Endothelial cell of umbilical vein (primary cell): ENCODE data around the gene TMF1. TPM values are rescaled to one million over a fixed set of nuclear protein-coding genes. Genes with fewer than 3 reads are reported as not detected.

Experiments used
- BruUV-seq: library from RNA; stranded (reverse); fragments of 400-500 nt; replicated peaks from 2 replicates; lab custom pipeline; 2021; lab: Mats Ljungman, UMichigan
- CTCF ChIA-PET: fragments of 300-600, 350-600 bp; sonication (Branson Sonifier 250); formaldehyde crosslinking; loops from one replicate; lab custom pipeline; 2021; ENCODE audit warnings: antibody characterized with exemption, inconsistent platforms; lab: Charles Lee
- POLR2A ChIA-PET: fragments of 300-600, 350-600 bp; sonication (Branson Sonifier 250); formaldehyde crosslinking; loops from one replicate; lab custom pipeline; 2021; ENCODE audit warnings: antibody characterized with exemption, inconsistent platforms; lab: Charles Lee
- DNase-seq: peaks from one replicate; pipeline ENCODE4 v3.0.0-alpha.2; 2011; ENCODE audit warnings: low read depth, low spot score
- FAIRE-seq: peaks from 2 replicates; lab custom pipeline; 2011; peaks lifted over from hg19 to GRCh38; lab: Jason Lieb, UNC
- H2AFZ ChIP-seq: 2 replicates; pipeline ENCODE4 v1.6.0; 2012; ENCODE audit warnings: low read depth, low read length, control low read depth, inconsistent platforms
- H3K27ac ChIP-seq: 2 replicates; pipeline ENCODE4 v1.5.1; 2011; ENCODE audit warnings: low read depth, mild to moderate bottlenecking, control low read depth, low read length, moderate library complexity; ENCODE audit not compliant: insufficient read depth
- H3K27me3 ChIP-seq, 2 experiments: 2 replicates each; pipeline versions ENCODE4 v1.6.0 to v1.6.1; 2011; ENCODE audit warnings: low read length in 2 of 2, mixed read lengths in 1 of 2; ENCODE audit not compliant: control insufficient read depth in 2 of 2, insufficient read depth in 2 of 2
- H3K36me3 ChIP-seq, 2 experiments: 2 replicates in 1 of 2; 3 replicates in 1 of 2; pipeline ENCODE4 v1.5.1; 2011; ENCODE audit warnings: low read length in 2 of 2, mild to moderate bottlenecking in 1 of 2, moderate library complexity in 1 of 2; ENCODE audit not compliant: control insufficient read depth in 2 of 2, insufficient read depth in 2 of 2; ENCODE audit errors: extremely low read depth in 1 of 2
- H3K4me1 ChIP-seq: 3 replicates; pipeline ENCODE4 v1.5.1; 2011; ENCODE audit warnings: mild to moderate bottlenecking, low read length; ENCODE audit not compliant: control insufficient read depth, insufficient read depth; ENCODE audit errors: extremely low read depth
- H3K4me2 ChIP-seq: 2 replicates; pipeline ENCODE4 v1.6.1; 2011; ENCODE audit warnings: low read length, control low read depth, mixed read lengths; ENCODE audit not compliant: insufficient read depth
- H3K4me3 ChIP-seq, 3 experiments: fragments of 200-600 bp in 1 of 3; sonication (generic), shearing (Covaris generic) in 1 of 3; replicated peaks in 1 of 3; 2 replicates each; pipeline ENCODE4 v1.5.1; 2011 to 2016; ENCODE audit warnings: control low read depth in 3 of 3, low read length in 3 of 3, mild to moderate bottlenecking in 2 of 3, inconsistent platforms in 1 of 3, low read depth in 1 of 3, moderate library complexity in 1 of 3; ENCODE audit not compliant: insufficient read depth in 1 of 3
- H3K79me2 ChIP-seq: 2 replicates; pipeline ENCODE4 v1.6.0; 2012; ENCODE audit warnings: low read length, inconsistent platforms; ENCODE audit not compliant: control insufficient read depth, insufficient read depth
- H3K9ac ChIP-seq: replicated peaks from 2 replicates; pipeline ENCODE3; 2011; ENCODE audit warnings: low read length, control low read depth; ENCODE audit not compliant: insufficient read depth; ENCODE audit errors: extremely low read depth
- H3K9me1 ChIP-seq: replicated peaks from 3 replicates; pipeline ENCODE4 v1.6.0; 2011; ENCODE audit warnings: mild to moderate bottlenecking, low read length; ENCODE audit not compliant: control insufficient read depth, insufficient read depth; ENCODE audit errors: extremely low read depth
- H3K9me3 ChIP-seq: replicated peaks from 2 replicates; pipeline ENCODE4 v1.5.1; 2012; ENCODE audit warnings: low read length, inconsistent platforms; ENCODE audit not compliant: control insufficient read depth, insufficient read depth
- H4K20me1 ChIP-seq: replicated peaks from 2 replicates; pipeline ENCODE3; 2011; ENCODE audit warnings: mild to moderate bottlenecking, low read length; ENCODE audit not compliant: control insufficient read depth, insufficient read depth; ENCODE audit errors: extremely low read depth
- CTCF ChIP-seq, 2 donors: IDR thresholded peaks; 1 replicate in 1 of 2; 2 replicates in 1 of 2; pipeline ENCODE4 v1.5.1; 2011; ENCODE audit warnings: low read length in 2 of 2, mild to moderate bottlenecking in 2 of 2, moderate library complexity in 2 of 2, control low read depth in 1 of 2, inconsistent platforms in 1 of 2, low read depth in 1 of 2; ENCODE audit not compliant: insufficient read depth in 1 of 2; ENCODE audit errors: extremely low read depth in 1 of 2
- GATA2 ChIP-seq: IDR thresholded peaks from 2 replicates; pipeline ENCODE4 v1.7.0; 2011; ENCODE audit warnings: low read depth, mild to moderate bottlenecking, moderate library complexity, mixed read lengths, low read length; ENCODE audit not compliant: insufficient read length, insufficient read depth
- JUN ChIP-seq: IDR thresholded peaks from 2 replicates; pipeline ENCODE4 v1.6.1; 2011; ENCODE audit warnings: borderline replicate concordance, low read depth; ENCODE audit not compliant: insufficient read length, insufficient read depth
- POLR2A ChIP-seq: IDR thresholded peaks from 2 replicates; pipeline ENCODE4 v1.6.1; 2012; ENCODE audit warnings: low read depth, mild to moderate bottlenecking, control low read depth, low read length
- dilution Hi-C: fragments of 300-500 bp; cut with MboI; formaldehyde crosslinking; loops from one replicate; pipeline ENCODE4 v1.15.0; 2019; ENCODE audit warnings: low sequenced_read_pairs; ENCODE audit not compliant: extremely low pct_ligation_motif_present
- intact Hi-C: fragments of 100-400 bp; cut with micrococcal nuclease; formaldehyde crosslinking; loops from one replicate; pipeline ENCODE4 v1.10.0; 2022
- polyA plus RNA-seq, 4 experiments: library from polyadenylated mRNA; depleted of rRNA in 3 of 4; stranded (reverse) in 3 of 4; unstranded in 1 of 4; fragments of >200 nt; gene quantifications; 2 replicates each; pipeline versions ENCODE4 v1.2.1 to v1.2.3, GENCODE V29; 2011 to 2012; ENCODE audit warnings: missing spikeins in 1 of 4
- total RNA-seq: library from RNA; stranded (reverse); gene quantifications from 2 replicates; pipeline ENCODE4 v1.2.3, GENCODE V29; 2021

Gene TMF1
- total and polyA plus RNA-seq, 2 donors (not counting 3 experiments of a cell fraction or from before 2014, with no cell fraction given), result 3.7 to 32.7 TPM

GRCh38 chr3:68986496-68987208 lies 65.5 kb downstream of the TMF1 start:
- H3K9me3 ChIP-seq, result no peaks in the 10 kb centered on the region
- DNase-seq (no peak), FAIRE-seq (no peak)
- no peaks in the 10 kb centered on the region for H3K27me3 ChIP-seq
- H3K27ac ChIP-seq, result no peak overlapping the region
- ChIA-PET CTCF (no interaction called here), POLR2A (no interaction called here)
- peaks cover 29 to 30% of the 10 kb centered on the region in 2 experiments for H3K36me3 ChIP-seq
- no peak overlapping the region for H3K9ac ChIP-seq
- H3K9me1 ChIP-seq, result no peaks in the 10 kb centered on the region
- no peaks in the 10 kb centered on the region for H3K4me1 ChIP-seq
- H3K4me3 ChIP-seq, result no peak overlapping the region
- BruUV-seq, result no TSS peak
- no peak for TF ChIP-seq GATA2
- no peak for TF ChIP-seq JUN
- no peak for TF ChIP-seq POLR2A
- TF ChIP-seq CTCF (IDR thresholded peaks at IDR 0.05; ENCODE audit: extremely low read depth in 1 of 2, insufficient read depth in 1 of 2, low read depth in 1 of 2, low read length in 2 of 2), result no peak
- intact Hi-C loops (no loop called here), dilution Hi-C loops (no loop called here)
- H3K4me2 ChIP-seq, result no peak overlapping the region
- no peaks in the 10 kb centered on the region for H3K79me2 ChIP-seq
- no peaks in the 10 kb centered on the region for H4K20me1 ChIP-seq
- H2AFZ ChIP-seq, result no peak overlapping the region
